SH-SY5Y (cell line): ENCODE data around the gene ATP7A.

Experiments
- GATA2 ChIP-seq: IDR thresholded peaks from 2 replicates; pipeline ENCODE4 v1.6.1; 2011; ENCODE audit warnings: mild to moderate bottlenecking, low read depth, low read length
- GATA3 ChIP-seq: IDR thresholded peaks from 2 replicates; pipeline ENCODE4 v1.6.1; 2011; ENCODE audit warnings: low read depth, mild to moderate bottlenecking, low read length, moderate library complexity

DNA sequence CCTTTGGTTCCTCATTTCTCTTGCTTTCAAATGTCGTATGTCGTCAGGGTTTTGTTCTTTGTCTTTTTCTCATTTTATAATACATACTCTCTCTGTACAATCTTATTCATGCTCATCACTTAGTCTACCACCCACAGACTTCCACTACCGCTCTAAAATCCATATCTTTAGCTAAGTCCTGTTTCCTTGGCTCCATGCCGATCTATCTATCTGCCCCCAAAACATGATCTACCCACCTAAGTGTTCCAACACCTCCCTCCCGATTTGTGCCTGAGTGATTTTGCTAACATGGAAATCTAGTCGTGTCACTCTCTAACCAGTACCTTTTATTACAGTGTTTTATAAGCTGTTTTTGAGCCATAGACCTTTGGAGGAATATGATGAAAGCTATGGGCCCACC is 124.6 kb downstream of the ATP7A start:
- no peak for TF ChIP-seq GATA2
- no peak for TF ChIP-seq GATA3
